Activated CD8-positive, alpha-beta memory T cell treated with anti-CD3 and anti-CD28 coated beads for 48 hours (primary cell): ENCODE measurements around the gene CNNM4.

Source experiments
- DNase-seq, 3 experiments: peaks; one replicate each; pipeline ENCODE4 v3.0.0-alpha.2; 2020; ENCODE audit warnings: low read depth in 2 of 3, low spot score in 2 of 3

The CNNM4 gene

DNA sequence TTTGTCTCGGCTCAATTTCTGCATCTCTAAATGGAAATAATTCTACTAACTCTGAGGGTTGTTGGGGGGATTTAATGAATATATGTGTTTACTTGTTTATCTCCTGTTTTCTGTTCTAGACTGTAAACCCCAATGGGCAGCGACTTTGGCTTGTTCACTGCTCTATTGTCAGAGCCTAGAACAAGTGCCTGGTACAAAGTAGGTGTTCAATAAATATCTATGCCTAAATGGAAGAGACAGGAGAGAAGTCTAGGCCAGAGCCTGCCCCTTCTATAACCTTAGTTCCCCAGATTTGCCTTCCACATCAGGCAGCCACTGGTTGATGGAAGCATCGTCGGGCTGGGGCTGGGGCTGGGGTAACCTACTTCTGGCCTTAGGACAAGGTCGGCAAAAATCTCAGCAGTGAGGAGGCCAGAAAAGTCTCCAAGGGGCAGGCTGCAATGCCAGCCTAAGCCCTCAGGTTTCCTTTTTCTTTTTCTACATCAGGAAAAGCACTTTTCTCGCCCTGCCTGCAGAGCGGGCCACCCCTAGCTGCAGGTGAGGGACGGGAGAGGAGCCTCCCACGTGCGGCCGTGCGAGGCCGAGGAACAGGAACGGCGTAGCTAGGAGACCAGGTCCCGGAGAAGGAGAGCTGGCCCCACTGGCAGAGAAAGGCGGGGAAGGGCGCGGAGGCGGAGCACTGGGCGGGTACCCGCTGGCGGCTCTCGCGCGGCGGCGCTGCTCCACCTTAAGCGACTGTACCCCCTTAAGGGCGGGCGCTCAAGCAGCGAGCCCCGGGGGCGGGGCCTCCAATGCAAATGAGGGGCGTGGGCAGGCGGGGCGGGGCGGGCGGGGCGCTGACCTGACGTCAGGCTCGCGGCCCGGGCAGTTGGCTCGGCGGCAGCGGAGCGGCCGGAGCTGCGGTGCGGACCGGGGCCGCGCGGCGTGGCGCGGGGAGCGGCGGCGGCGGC lies at the start of gene CNNM4:
CNNM4 (plus strand) TSS at position 867 of the 950 bp plus-strand sequence. CDS start 98 bp downstream, outside the sequence.
- peak; percentile 78 to 79 (median 79) for DNase-seq

DNA sequence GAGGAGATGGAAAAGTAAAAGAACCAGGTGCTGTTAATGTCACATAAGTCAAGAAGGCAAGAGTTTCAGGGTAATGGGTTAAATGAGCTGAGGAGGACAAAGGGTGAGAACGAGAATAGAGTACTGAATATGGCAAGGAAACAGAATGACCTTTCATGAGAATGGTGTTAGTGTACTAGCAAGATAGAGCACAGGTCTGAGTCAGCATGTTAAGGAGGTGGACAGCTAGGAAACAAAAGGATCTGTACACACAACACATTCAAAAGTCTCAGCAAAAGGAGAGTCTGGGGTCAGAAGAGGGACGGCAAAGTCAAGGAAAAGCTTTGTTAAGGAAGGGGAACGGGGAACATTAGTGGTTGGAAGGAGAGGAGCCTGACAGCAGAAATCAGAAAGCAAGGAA lies 49.7 kb upstream of the CNNM4 start:
- no peak for DNase-seq

- DNase-seq, result no peak
Measured at GRCh38 chr2:96715658-96716057, 45.0 kb upstream of the CNNM4 start.

GRCh38 chr2:96716388-96716787 lies 44.3 kb upstream of the CNNM4 start:
- no peak for DNase-seq

DNA sequence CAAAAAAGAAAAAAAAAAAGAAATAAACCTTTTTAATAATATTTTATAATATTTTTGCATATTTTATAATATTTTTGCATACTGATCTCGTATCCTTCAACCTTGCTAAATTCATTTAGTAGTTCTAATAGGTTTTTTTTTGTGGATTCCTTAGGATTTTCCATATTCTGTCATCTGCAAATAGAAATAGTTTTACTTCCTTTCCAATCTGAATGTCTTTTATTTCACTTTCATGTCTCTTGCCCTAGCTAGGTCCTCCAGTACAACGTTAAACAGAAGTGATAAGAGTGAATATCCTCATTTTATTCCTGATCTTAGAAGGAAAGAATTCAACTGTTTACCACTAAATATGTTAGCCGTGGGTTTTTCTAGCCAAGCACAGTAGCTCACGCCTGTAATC lies 34.6 kb upstream of the CNNM4 start:
- no peak for DNase-seq

DNA sequence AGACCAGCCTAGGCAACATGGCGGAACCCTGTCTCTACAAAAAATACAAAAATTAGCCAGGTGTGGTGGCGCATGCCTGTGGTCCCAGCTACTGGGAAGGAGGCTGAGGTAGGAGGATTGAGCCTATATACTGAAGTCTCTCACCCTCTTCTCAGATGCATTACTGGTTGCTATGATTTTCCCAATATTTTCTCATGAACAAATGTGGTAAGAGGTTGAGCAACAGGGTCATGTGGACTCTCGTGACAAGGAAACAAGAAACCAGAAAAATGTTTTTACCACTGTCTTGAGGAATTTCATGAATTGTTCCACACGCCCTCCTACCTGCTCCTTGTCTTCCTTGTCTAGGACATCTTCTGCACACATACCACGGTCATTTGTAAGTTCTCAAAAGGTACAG lies 33.3 kb upstream of the CNNM4 start:
- no peak for DNase-seq

- no peak for DNase-seq
Measured at GRCh38 chr2:96729748-96730147, 31.0 kb upstream of the CNNM4 start.

DNA sequence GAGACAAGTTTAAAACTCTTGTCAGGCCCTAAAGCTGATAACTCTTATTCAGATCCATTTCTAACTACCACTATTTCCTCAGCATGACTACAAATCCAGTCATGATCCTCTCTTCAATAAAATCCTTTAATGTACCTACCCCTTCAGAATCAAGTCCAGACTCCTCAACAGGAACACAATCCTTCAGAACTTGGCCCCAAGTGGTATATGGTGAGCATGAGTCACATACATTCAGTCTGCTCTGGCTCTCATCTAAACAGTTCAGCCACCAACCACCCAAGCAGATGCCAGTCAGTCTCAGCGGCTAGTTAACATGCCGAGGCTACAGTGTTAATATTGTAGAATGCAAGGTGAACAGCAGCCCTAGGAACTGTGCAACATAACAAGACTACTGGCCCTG lies 30.5 kb upstream of the CNNM4 start:
- DNase-seq, result no peak

DNA sequence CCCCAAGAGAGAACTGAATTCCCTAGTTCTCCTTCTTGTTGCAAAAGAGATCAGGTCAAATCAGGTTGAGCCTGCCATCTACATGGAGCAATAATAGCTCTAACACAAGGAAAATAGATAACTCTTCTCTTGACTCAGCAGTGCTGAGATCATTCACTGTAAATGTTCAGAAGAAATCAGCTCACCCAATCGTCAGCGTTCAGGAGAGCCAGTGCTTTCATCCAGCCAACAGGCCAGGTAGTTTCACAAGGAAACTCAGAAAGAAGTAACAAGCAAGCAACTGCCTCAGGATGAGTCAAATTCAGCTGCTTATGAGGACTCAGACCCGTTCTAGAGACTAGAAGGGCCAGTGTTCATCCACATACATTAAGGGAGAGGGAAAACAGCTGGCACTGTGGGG lies 26.8 kb upstream of the CNNM4 start:
- no peak for DNase-seq

- no peak for DNase-seq
Measured at GRCh38 chr2:96734880-96735583, 25.7 kb upstream of the CNNM4 start.

- DNase-seq, result no peak
Measured at GRCh38 chr2:96737251-96737650, 23.5 kb upstream of the CNNM4 start.

GRCh38 chr2:96737831-96738230 lies 22.9 kb upstream of the CNNM4 start:
- no peak for DNase-seq

GRCh38 chr2:96739076-96739632 lies 21.5 kb upstream of the CNNM4 start:
- DNase-seq, result no peak

DNA sequence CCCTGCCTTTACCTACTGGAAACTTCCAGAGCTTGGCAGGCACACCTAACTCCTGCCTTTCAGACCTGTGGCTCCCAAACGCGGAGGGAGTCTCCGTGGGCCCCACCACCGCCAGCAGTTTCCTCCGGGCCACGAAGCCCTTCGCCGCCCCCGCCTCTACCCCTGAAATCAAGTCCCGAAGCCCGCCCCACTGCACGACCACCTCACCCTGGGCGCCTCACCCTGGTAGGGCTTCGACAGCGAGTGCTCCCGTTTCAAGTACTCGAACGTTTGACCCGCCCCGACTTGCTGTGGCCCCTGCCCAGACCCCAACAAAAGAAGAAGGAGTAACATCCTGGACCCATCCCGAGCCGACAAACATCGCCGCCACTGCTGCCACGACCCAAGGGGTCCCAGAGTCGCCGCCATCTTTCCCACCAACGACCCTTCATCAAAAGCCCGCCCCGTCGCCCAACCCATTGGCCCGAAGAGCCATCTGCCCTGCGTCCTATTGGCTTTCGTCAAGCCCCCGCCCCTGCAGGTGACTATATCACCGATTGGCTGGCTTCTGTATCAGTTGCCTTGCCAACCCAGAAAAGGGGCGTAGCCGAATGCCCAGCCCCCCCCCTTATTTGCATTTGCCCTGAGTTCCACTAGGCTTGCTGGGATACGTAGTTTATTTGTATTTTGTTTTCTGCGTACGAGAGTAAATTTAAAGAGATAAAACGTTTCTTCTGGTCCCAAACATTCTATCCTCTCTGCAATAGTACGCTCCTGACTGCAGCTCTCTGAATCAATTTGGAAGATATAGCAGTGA lies 20.9 kb upstream of the CNNM4 start, which contains the start of gene LMAN2L:
LMAN2L (minus strand) TSS at position 432 of the 796 bp plus-strand sequence; CDS start at position 408, 24 bp downstream.
- DNase-seq, result peak; percentile 71 to 86 (median 83)

DNA sequence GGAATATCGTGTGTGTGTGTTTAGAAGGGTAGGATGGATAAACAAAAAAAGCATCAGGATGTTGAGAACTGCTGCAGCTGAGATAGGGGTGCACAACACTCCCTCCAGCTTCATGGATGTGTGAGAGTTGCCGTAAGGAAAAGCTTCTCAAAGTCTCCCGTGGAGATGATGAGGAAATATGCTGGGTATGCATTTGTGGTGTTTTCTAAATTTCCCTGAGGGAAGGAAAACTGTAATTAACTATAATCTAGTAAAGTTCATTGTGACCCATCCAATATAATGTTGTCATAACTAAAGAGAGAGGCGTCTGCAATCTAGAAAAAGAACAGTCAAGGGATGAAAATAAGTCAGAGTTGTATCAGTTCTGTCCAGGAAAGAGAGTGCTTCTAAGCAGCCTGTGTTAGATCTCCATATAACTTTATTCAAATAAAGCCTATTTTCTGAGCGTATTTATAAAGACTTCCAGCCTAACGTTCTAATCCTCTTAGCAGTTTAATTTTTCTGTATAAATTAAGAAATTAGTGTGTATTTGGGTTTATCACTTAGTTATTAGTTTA lies 13.6 kb upstream of the CNNM4 start:
- DNase-seq, result no peak

DNA sequence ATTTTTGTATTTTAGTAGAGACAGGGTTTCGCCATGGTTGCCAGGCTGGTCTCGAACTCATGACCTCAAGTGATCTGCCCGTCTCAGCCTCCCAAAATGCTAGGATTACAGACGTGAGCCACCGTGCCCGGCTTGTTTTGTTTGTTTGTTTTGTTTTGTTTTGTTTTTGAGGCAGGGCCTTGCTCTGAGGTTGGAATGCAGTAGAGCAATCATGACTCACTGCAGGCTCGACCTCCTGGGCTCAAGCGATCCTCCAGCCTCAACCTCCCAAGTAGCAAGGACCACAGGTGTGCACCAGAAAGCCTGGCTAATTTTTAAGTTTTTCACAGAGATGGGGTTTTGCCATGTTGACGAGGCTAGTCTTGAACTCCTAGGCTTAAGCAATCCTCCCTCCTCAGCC lies 8.9 kb upstream of the CNNM4 start:
- no peak for DNase-seq

DNA sequence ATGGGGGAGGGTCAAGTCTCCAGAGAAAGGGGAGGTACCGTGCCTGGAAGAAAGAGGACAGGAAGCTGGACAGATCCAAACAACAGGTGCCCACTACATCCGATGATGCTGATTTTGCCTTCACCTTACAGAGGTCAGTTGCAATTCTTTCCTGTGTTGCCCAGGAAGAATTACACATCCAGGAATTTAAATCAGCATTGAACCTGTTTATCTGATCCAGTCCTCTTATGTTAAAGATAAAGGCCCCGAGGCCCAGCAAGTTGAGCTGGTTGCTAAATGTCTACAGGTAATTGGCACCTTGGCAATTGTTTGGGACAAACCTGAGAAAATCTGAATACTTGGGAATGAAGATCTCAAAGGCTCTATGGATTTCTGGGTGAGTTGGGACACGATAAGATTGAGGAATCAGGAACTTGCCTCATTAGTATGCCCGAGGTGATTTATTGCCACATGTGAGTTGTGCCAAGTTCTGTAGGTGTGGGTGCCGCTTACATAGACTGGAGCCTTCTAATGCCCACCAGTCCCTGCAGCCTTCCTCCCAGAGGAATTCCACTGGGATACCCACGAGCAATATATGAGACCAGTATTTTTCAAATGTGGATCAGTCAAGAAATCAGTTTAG lies 6.9 kb upstream of the CNNM4 start:
- DNase-seq, result no peak

DNA sequence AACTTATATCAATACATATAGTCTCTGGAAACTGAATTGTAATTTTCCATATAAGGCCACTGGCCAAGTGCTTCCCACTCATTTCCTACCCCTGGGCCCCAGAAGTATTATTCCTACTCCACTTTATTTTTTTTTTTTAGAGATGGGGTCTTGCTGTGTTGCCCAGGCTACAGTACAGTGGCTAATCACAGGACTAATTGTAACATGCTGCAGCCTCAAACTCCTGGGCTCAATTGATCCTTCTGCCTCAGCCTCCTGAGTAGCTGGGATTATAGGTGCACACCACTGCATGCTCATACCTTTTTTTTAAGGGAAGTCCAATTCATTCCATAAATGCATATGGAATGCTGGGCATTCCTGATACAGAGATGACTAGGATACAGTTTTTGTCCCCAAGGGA lies 6.4 kb upstream of the CNNM4 start:
- no peak for DNase-seq

- no peak for DNase-seq
Measured at GRCh38 chr2:96756788-96757476, 3.8 kb upstream of the CNNM4 start.

DNA sequence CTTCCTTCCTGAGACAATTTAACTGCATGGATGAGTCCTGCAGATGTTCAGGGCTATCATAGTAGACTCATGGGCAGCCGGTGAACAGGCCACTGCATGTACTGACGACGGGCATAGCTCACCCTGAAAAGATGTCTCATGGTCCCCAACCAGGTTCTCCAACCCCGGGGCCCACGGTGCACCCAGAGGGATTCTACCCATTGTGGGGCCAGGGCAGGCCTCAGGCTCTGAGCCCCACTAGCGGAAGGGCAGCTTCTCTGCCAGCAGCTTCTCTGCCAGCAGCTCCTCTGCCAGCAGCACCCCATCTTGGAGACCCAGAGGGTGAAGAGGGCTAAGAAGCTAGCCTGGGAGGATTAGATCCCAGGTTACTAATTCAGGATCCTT lies 3.2 kb upstream of the CNNM4 start:
- no peak for DNase-seq
